Activated CD8-positive, alpha-beta memory T cell treated with anti-CD3 and anti-CD28 coated beads for 1 hour (primary cell): ENCODE measurements around the gene PPP2R1B.
"Not testable (repeated sequence)": the region's sequence is repeated elsewhere in the genome, so short reads cannot be mapped to it uniquely, and the experiment has no call there.

Experiments
- DNase-seq, 2 donors: peaks; one replicate each; pipeline ENCODE4 v3.0.0-alpha.2; 2020; ENCODE audit warnings: low read depth in 1 of 2; ENCODE audit errors: extremely low read depth in 1 of 2

The PPP2R1B gene

GRCh38 chr11:111784311-111784710 is 18.1 kb upstream of the PPP2R1B start:
- not testable (repeated sequence) for DNase-seq

GRCh38 chr11:111782109-111782741 is 16.0 kb upstream of the PPP2R1B start:
- DNase-seq: no peak

GRCh38 chr11:111779118-111779517 is 12.9 kb upstream of the PPP2R1B start:
- no peak for DNase-seq

- no peak for DNase-seq
These were observed 11.9 kb upstream of the PPP2R1B start for GRCh38 chr11:111778047-111778558.

- DNase-seq: no peak
These were observed 11.2 kb upstream of the PPP2R1B start for GRCh38 chr11:111777094-111778046.

- no peak for DNase-seq
These were observed 10.4 kb upstream of the PPP2R1B start for GRCh38 chr11:111776398-111777093.

- DNase-seq: no peak
These were observed 8.9 kb upstream of the PPP2R1B start for GRCh38 chr11:111774955-111775710.

- DNase-seq: no peak
These were observed 6.3 kb upstream of the PPP2R1B start for GRCh38 chr11:111772535-111772934.

- DNase-seq: not testable (repeated sequence)
These were observed 5.0 kb upstream of the PPP2R1B start for GRCh38 chr11:111771205-111771604.

GRCh38 chr11:111770581-111771134 is 4.5 kb upstream of the PPP2R1B start:
- no peak for DNase-seq

- no peak for DNase-seq
These were observed 599 bp upstream of the PPP2R1B start for GRCh38 chr11:111766834-111767142.

GRCh38 chr11:111765320-111765983 is 737 bp downstream of the PPP2R1B start:
- no peak for DNase-seq

GRCh38 chr11:111764621-111765020 is 1.6 kb downstream of the PPP2R1B start:
- DNase-seq: no peak

GRCh38 chr11:111762981-111763643 is 3.1 kb downstream of the PPP2R1B start:
- no peak for DNase-seq

GRCh38 chr11:111762526-111762925 is 3.7 kb downstream of the PPP2R1B start:
- DNase-seq: no peak

GRCh38 chr11:111761036-111761435 is 5.2 kb downstream of the PPP2R1B start:
- DNase-seq: no peak

- no peak for DNase-seq
These were observed 6.3 kb downstream of the PPP2R1B start for GRCh38 chr11:111759778-111760407.

- no peak for DNase-seq
These were observed 6.8 kb downstream of the PPP2R1B start for GRCh38 chr11:111759376-111759775.

GRCh38 chr11:111756097-111756496 is 10.1 kb downstream of the PPP2R1B start:
- DNase-seq: no peak
